HL-60 (cell line): ENCODE data around the gene DYSF.

Source experiments
- DNase-seq, 2 experiments: peaks; one replicate each; pipeline ENCODE4 v3.0.0-alpha.2; 2010 to 2020; ENCODE audit warnings: low read depth in 1 of 2, low spot score in 1 of 2
- H3K27ac ChIP-seq: fragments of 250-450 bp; sonication (Bioruptor Pico); replicated peaks from 2 replicates; pipeline ENCODE4 v1.5.1; 2020; ENCODE audit warnings: mild to moderate bottlenecking, moderate library complexity
- H3K27me3 ChIP-seq: fragments of 250-450 bp; sonication (Bioruptor Pico); 2 replicates; pipeline ENCODE4 v1.5.1; 2021; ENCODE audit warnings: mild to moderate bottlenecking, moderate library complexity; ENCODE audit not compliant: insufficient read depth, poor library complexity, severe bottlenecking
- H3K4me3 ChIP-seq: replicated peaks from 2 replicates; pipeline ENCODE4 v1.5.1; 2011; ENCODE audit warnings: mild to moderate bottlenecking, control low read depth, low read length; ENCODE audit not compliant: insufficient read depth
- GABPA ChIP-seq: IDR thresholded peaks from 2 replicates; pipeline ENCODE4 v1.6.1; 2012; ENCODE audit warnings: low read depth
- POLR2AphosphoS5 ChIP-seq: IDR thresholded peaks from 2 replicates; pipeline ENCODE4 v1.6.1; 2012; ENCODE audit warnings: low read depth
- SPI1 ChIP-seq: IDR thresholded peaks from 2 replicates; pipeline ENCODE4 v1.6.1; 2012; ENCODE audit warnings: low read depth, mild to moderate bottlenecking, borderline replicate concordance
- TF ChIP-seq, protein P1 (sequence below): IDR thresholded peaks from one replicate; pipeline ENCODE4 v1.5.1; 2011; ENCODE audit warnings: low read length, control low read depth, inconsistent platforms; ENCODE audit not compliant: insufficient read depth
- TF ChIP-seq, protein P2 (sequence below): IDR thresholded peaks from 2 replicates; pipeline ENCODE4 v1.6.1; 2012; ENCODE audit warnings: low read depth; ENCODE audit not compliant: insufficient replicate concordance

Gene DYSF

DNA sequence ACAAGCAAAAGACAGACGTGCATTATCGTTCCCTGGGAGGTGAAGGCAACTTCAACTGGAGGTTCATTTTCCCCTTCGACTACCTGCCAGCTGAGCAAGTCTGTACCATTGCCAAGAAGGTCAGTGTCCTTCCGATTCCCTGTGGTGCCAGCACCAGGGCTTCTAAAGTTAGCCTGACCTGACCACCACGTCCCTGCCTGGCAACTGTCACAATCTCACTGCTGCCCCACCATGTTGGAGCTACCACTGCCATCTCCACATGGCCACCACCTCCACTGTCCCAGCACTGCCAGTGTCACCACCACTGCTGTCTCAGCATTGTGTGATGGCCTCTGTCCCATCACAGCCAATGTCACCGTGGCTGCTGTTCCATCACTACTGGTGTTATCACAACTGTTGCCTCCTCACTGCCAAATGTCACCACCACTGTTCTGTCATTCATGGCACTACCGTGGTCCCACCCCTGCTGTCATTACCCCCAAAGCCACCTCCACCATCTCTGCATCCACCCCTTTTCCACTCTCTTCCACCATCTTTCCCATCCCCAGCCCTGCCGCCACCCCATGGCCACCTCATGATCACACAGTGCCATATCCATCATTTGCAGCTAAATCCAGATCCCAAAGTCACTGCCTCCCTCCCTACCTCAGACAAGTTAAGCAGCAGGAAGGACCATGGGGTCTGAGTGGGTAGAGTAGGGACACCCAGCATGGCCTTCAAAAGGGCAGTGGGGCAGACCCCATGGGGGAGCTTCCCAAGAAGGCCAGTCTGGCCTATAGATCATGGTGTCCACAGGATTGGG, 216.5 kb downstream of the DYSF start:
- DNase-seq, result no peak
- no peak overlapping the region for H3K4me3 ChIP-seq
- no peak overlapping the region for H3K27ac ChIP-seq
- TF ChIP-seq, protein P1, sequence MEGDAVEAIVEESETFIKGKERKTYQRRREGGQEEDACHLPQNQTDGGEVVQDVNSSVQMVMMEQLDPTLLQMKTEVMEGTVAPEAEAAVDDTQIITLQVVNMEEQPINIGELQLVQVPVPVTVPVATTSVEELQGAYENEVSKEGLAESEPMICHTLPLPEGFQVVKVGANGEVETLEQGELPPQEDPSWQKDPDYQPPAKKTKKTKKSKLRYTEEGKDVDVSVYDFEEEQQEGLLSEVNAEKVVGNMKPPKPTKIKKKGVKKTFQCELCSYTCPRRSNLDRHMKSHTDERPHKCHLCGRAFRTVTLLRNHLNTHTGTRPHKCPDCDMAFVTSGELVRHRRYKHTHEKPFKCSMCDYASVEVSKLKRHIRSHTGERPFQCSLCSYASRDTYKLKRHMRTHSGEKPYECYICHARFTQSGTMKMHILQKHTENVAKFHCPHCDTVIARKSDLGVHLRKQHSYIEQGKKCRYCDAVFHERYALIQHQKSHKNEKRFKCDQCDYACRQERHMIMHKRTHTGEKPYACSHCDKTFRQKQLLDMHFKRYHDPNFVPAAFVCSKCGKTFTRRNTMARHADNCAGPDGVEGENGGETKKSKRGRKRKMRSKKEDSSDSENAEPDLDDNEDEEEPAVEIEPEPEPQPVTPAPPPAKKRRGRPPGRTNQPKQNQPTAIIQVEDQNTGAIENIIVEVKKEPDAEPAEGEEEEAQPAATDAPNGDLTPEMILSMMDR, result no peak
- no peak for TF ChIP-seq POLR2AphosphoS5
- TF ChIP-seq GABPA, result no peak
- no peak for TF ChIP-seq SPI1
- TF ChIP-seq, protein P2, sequence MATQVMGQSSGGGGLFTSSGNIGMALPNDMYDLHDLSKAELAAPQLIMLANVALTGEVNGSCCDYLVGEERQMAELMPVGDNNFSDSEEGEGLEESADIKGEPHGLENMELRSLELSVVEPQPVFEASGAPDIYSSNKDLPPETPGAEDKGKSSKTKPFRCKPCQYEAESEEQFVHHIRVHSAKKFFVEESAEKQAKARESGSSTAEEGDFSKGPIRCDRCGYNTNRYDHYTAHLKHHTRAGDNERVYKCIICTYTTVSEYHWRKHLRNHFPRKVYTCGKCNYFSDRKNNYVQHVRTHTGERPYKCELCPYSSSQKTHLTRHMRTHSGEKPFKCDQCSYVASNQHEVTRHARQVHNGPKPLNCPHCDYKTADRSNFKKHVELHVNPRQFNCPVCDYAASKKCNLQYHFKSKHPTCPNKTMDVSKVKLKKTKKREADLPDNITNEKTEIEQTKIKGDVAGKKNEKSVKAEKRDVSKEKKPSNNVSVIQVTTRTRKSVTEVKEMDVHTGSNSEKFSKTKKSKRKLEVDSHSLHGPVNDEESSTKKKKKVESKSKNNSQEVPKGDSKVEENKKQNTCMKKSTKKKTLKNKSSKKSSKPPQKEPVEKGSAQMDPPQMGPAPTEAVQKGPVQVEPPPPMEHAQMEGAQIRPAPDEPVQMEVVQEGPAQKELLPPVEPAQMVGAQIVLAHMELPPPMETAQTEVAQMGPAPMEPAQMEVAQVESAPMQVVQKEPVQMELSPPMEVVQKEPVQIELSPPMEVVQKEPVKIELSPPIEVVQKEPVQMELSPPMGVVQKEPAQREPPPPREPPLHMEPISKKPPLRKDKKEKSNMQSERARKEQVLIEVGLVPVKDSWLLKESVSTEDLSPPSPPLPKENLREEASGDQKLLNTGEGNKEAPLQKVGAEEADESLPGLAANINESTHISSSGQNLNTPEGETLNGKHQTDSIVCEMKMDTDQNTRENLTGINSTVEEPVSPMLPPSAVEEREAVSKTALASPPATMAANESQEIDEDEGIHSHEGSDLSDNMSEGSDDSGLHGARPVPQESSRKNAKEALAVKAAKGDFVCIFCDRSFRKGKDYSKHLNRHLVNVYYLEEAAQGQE, result no peak
- H3K27me3 ChIP-seq, result no peaks in the 10 kb centered on the region

DNA sequence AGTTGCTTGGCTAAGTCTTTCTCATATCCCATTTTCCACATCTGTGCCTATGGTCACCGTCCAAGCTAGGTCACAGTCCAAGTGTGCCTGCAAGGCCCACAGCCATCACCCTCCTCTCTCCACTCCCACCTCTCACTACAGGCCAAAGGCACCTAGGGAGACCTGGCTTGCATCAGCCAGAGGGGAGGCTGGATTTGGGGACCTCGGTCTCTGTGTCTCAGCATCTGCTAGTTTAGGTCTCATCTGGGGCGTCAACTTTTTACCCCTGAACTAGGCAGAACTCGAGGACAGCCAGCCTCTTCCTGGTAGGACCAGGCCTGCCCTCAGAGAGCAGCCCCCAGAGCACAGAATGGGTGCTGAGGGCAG, 217.1 kb downstream of the DYSF start:
- Histone ChIP-seq H3K27me3 (no peaks in the 10 kb centered on the region), H3K4me3 (no peak overlapping the region), H3K27ac (no peak overlapping the region)
- DNase-seq, result no peak
- TF ChIP-seq GABPA (no peak), SPI1 (no peak), POLR2AphosphoS5 (no peak)
- TF ChIP-seq, protein P1, result no peak
- TF ChIP-seq, protein P2, result no peak

DNA sequence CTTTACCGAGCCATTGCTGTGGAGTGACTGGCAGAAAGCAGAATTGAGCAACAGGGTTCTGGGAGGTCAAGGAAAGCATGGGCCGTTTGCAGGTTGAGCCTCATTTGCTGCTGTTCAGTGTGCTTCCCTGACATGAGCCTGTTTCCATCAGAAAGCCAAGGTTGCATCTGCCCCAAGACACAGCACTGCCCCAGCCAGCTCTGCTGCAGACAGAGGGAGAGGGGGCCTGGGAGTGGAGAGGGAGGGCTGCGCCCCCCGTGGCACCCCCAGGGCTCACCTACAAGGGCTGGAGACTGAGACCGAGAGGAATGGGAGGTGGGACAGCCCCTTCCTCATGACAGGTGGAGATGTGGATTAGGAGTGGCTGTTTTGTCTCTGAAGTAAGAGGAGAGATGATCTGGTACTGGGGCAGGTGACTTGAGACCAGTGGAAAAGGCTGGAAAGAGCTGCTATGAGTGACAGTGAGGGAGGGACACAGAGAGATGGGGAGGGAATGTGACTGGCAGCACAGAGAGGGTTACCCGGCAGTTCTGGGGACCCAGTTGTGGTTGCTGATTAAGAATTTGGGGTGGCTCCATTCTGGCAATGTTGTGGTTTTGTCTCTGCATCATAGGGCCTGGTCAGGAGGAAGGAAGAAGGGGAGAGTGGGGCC, 218.0 kb downstream of the DYSF start:
- no peak for TF ChIP-seq SPI1
- TF ChIP-seq, protein P1, result no peak
- no peak for TF ChIP-seq POLR2AphosphoS5
- no peak for TF ChIP-seq GABPA
- TF ChIP-seq, protein P2, result no peak
- no peaks in the 10 kb centered on the region for H3K27me3 ChIP-seq
- H3K4me3 ChIP-seq, result no peak overlapping the region
- DNase-seq, result no peak
- H3K27ac ChIP-seq, result no peak overlapping the region
